GM19395 (cell line): ENCODE data around the gene RIMS1.

Source experiments
- ATAC-seq: cut with Tn5 transposase; IDR thresholded peaks from one replicate; pipeline ENCODE4 v1.9.1; 2021; ENCODE audit warnings: mild to moderate bottlenecking, moderate library complexity; ENCODE audit not compliant: unreplicated experiment

Gene RIMS1

GRCh38 chr6:72217626-72218025 lies 331.3 kb downstream of the RIMS1 start:
- no peak for ATAC-seq

DNA sequence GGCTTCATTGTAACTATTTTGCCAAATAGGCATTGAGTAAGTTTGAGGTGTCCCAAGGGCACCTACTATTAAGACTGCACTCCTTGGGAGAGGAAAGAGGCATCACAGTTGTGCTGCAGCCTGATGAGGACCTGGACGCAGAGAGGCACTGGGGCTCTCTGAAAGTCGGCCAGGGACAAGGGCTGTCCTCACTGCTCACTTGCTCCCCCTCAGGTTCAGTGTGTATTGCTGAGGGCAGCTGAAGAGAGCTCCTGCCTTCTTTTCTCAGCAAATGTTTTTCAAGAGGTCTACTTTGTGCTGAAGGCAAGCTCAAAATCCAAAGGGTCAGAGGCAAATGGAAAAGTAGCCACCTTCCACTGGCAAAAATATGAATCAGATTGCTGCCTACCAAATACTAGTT lies 331.8 kb downstream of the RIMS1 start:
- peak; percentile 66 for ATAC-seq

DNA sequence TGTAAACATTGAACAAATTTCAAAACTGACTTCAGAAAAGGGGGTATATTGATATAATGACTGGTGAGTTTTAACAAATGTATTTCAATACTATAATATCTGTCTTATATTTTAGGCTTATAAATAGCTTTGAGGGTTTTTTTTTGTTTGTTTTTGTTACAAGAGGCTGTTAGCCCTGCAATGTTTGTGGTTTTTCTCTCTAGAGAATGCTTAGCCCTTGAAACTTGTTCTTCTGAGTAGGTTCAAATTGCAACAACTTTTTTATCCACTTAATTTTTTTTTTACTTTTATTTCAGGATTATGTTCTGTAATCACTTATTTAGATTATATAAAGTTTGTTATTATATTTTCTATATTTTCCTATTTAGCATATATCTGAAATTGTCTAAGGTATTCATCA lies 333.2 kb downstream of the RIMS1 start:
- ATAC-seq, result no peak

DNA sequence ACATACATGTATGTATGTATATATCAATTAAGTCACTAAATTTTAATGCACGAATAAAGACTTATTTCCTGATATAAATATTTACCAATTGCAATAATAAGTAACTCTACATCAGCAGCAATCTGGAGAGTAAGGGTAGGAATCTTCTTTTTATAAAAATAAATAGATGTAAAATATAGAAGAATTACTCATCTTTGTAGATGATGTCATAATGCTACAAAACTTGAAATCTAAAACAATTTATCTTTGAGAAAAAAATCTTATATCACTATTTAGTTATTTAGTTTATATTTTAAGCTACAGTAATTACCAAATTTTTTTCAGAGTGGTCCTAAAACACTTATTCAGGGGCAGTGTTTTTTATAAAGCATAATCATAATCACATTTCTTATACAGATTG lies 351.7 kb downstream of the RIMS1 start:
- ATAC-seq, result no peak

GRCh38 chr6:72238900-72239299 lies 352.6 kb downstream of the RIMS1 start:
- no peak for ATAC-seq

DNA sequence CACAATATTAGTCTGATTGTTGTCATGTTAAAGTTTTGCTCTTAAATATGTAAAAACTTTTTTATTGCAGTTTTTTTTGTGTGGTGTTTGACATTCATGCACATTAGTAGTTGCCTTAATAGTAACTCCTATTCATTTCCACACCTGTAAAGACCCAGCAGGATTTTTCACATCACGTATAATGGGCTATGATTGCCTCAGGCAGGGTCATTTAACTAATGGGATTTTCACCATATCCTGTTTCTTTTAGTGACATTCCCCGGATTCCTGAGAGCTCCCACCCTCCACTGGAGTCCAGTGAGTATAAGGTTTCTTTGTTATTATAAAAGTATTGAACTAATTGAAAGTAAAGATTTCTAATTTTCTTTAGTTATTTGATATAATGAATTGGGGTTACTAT lies 359.2 kb downstream of the RIMS1 start:
- no peak for ATAC-seq

DNA sequence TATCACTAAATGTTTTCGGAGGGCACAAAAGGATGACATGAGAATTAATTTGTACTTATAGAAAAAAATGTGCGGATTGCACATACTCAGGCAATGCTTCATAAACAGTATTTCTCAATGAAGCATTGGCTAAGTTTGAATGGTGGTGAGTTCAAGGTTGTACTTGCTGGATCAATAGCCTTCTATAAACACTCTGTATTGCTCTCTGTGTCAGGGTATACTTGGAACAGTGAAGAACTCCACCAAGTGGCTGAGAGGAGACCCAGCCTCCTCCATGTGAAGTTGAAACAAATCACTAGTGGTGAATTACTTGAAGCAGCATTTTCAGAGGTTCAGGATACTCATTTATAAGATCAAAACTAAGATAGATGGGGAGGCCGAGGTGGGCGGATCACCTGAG lies 360.6 kb downstream of the RIMS1 start:
- no peak for ATAC-seq

DNA sequence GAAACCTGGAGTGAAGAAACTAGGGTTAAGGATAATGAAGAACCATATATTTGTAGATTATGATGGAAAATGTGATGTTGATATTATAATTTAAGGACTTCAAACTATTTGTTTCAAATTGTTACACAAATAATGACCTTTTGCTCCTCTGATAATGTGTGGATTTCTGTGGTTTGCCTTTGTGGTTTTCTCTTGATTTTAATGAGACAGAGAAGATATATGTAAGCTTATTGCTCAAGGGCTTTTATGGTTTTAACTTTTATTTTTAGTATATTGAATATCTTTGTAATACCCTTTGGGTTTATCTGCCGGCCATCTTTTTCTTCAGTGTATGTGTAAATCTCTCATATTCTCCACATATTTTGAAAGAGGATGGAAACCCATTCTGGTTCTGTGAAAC lies 362.3 kb downstream of the RIMS1 start:
- ATAC-seq, result no peak

GRCh38 chr6:72250664-72251063 lies 364.3 kb downstream of the RIMS1 start:
- ATAC-seq, result no peak

GRCh38 chr6:72260489-72260888 lies 374.1 kb downstream of the RIMS1 start:
- ATAC-seq, result no peak

GRCh38 chr6:72261554-72261953 lies 375.2 kb downstream of the RIMS1 start:
- ATAC-seq, result no peak

GRCh38 chr6:72262254-72262653 lies 375.9 kb downstream of the RIMS1 start:
- ATAC-seq, result no peak

DNA sequence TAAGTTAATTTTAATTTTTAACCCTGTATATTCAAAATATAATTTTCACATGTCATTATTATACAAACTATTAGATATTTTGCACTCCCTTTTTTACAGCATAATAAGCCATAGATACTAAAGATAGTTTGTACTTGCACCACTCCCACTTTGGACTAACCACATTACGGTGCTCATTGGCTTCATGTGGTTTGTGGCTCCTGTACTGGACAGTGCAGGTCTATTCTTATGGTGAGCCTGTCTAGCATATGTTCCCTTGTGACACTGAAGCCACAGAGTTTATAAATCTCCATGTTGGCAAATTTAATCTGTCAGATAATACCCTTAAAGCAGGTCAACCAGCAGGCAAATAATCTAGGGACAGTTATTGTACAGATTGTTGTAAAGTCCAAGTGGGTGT lies 381.1 kb downstream of the RIMS1 start:
- no peak for ATAC-seq

GRCh38 chr6:72271531-72271930 lies 385.2 kb downstream of the RIMS1 start:
- no peak for ATAC-seq

GRCh38 chr6:72272958-72273357 lies 386.6 kb downstream of the RIMS1 start:
- no peak for ATAC-seq

- ATAC-seq, result no peak
Observed at GRCh38 chr6:72275888-72276287, 389.5 kb downstream of the RIMS1 start.

DNA sequence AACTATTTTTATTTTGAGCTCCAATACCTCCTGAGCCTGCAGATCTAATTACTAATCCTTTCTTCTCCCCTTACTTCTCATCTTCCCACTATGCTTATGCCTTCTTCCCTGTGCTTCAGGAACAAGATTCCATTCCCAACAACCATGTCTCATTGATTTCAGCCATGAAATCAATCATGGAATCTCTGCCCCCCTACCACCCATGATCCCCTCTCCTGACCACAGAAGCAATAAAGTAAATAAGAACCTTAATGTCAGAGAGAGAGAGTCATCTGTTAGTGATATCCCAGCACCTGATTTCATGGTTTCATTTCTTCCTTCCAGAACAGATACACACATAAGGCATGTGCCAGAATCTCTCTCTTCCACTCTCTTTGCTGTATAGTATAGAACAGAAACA lies 395.9 kb downstream of the RIMS1 start:
- ATAC-seq, result no peak

- no peak for ATAC-seq
Observed at GRCh38 chr6:72283571-72283970, 397.2 kb downstream of the RIMS1 start.

DNA sequence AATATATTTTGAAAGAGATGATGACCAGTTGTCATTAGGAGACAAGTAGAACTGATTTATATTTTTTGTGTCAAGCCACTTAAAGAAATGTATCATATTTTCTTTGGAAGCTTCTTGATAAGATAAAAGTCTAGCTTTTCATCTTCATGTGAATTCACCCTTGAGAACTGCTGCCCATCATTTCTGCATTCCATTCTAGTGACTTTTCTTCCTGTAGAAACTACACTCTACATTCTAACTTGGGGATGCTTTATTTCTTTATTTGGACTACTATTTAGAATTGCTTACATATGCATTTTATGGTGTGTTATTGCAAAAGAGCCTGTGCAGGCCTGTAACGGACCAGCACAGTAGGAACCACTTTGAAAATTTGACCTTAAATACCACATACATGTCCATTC lies 400.6 kb downstream of the RIMS1 start:
- ATAC-seq, result no peak

DNA sequence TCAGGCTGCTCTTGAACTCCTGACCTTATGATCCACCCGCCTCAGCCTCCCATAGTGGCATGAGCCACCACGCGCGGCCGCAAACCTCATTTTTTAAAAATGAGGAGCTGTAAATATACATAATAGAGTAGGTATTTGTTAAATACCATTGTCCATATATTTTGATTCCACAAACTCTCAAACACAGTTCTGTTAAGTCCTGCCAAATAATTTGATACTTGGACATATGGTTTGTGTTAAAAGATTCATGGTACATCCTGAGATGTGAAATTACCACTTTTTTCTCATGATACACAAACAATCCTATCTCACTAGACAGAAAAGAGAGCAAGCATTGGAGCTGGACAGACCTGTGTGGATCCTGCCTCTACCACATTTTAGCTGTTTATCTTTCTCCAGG lies 401.5 kb downstream of the RIMS1 start:
- no peak for ATAC-seq

DNA sequence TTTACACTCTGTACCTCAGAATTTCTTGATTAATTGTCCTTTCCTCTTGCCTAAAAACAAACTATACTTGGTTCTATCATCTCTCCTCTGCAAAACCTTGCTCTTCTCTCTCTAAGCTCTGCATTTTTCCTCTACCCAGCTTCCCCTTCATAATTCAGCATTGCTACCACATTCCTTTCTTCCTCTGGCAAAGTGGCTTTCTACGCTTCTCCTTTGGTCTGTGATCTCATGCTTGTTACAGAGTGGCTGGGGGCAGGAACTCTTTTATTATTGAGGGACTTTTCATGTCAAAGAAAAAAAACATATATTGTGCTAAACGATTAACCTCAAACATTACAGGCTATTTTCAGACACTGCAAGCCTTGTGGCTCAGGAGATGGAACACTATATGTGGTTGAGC lies 402.2 kb downstream of the RIMS1 start:
- ATAC-seq, result no peak

DNA sequence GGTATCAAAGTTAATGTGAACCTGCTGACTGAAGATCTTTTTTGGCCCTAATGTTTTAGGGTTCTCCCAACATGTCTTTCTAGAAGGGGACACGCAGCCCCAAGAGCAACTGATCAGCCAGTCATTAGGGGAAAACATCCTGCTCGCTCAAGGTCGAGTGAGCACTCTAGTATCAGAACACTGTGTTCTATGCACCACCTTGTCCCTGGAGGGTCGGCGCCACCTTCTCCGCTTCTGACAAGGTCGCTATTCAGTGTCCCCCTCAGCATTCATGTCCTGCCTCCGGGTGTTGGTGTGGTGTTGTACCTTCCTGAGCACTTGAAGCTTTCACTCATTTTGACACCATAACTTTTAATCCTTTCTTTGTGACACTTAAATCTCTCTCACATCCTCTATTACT lies 404.3 kb downstream of the RIMS1 start:
- ATAC-seq, result no peak

GRCh38 chr6:72296375-72296774 lies 410.0 kb downstream of the RIMS1 start:
- no peak for ATAC-seq

GRCh38 chr6:72305971-72306370 lies 419.6 kb downstream of the RIMS1 start:
- ATAC-seq, result no peak
